GM06990 (cell line): ENCODE data around the gene GCAT.

Source experiments
- DNase-seq: peaks from one replicate; pipeline ENCODE4 v3.0.0-alpha.2; 2011; ENCODE audit not compliant: insufficient read length; ENCODE audit errors: extremely low read depth
- H3K27me3 ChIP-seq: replicated peaks from 2 replicates; pipeline ENCODE4 v1.6.0; 2011; ENCODE audit warnings: low read length; ENCODE audit not compliant: control insufficient read depth, insufficient read depth
- H3K36me3 ChIP-seq: 2 replicates; pipeline ENCODE4 v1.5.1; 2011; ENCODE audit warnings: low read length; ENCODE audit not compliant: control insufficient read depth, insufficient read depth
- H3K4me3 ChIP-seq: replicated peaks from 2 replicates; pipeline ENCODE4 v1.5.1; 2011; ENCODE audit warnings: low read depth, mild to moderate bottlenecking, control low read depth, low read length
- CTCF ChIP-seq: IDR thresholded peaks from 2 replicates; pipeline ENCODE4 v1.5.1; 2011; ENCODE audit warnings: low read length, control low read depth, mild to moderate bottlenecking, inconsistent platforms; ENCODE audit not compliant: insufficient read depth, poor library complexity, severe bottlenecking

Gene GCAT

GRCh38 chr22:37862570-37863325 is 55.0 kb downstream of the GCAT start:
- no peak overlapping the region for H3K4me3 ChIP-seq
- peaks cover 35% of the 10 kb centered on the region for H3K36me3 ChIP-seq
- no peaks in the 10 kb centered on the region for H3K27me3 ChIP-seq
- TF ChIP-seq CTCF, result no peak
- no peak for DNase-seq

- TF ChIP-seq CTCF, result no peak
- H3K4me3 ChIP-seq, result no peak overlapping the region
- no peaks in the 10 kb centered on the region for H3K27me3 ChIP-seq
- peaks cover 41% of the 10 kb centered on the region for H3K36me3 ChIP-seq
- DNase-seq, result no peak
Measured at GRCh38 chr22:37865510-37865909, 57.8 kb downstream of the GCAT start.
